HG03432 (cell line): Measurements from ENCODE around the gene NKRF.

Source experiments
- ATAC-seq: cut with Tn5 transposase; IDR thresholded peaks from one replicate; pipeline ENCODE4 v1.9.1; 2021; ENCODE audit warnings: mild to moderate bottlenecking, moderate library complexity; ENCODE audit not compliant: unreplicated experiment

The NKRF gene

GRCh38 chrX:119617517-119618164 is 11.4 kb upstream of the NKRF start:
- peak; percentile 55 for ATAC-seq

- ATAC-seq = no peak
Measured at GRCh38 chrX:119614776-119615175, 8.6 kb upstream of the NKRF start.

GRCh38 chrX:119607018-119607389 is 780 bp upstream of the NKRF start:
- no peak for ATAC-seq

- ATAC-seq = peak; percentile 41
Measured at GRCh38 chrX:119605464-119606279, 552 bp downstream of the NKRF start.

GRCh38 chrX:119604766-119605463 is 1.3 kb downstream of the NKRF start:
- no peak for ATAC-seq

GRCh38 chrX:119602701-119603255 is 3.4 kb downstream of the NKRF start:
- ATAC-seq = no peak

- ATAC-seq = no peak
Measured at GRCh38 chrX:119589810-119590209, 16.4 kb downstream of the NKRF start.

- ATAC-seq = no peak
Measured at GRCh38 chrX:119583431-119584059, 22.7 kb downstream of the NKRF start.

GRCh38 chrX:119579414-119579813 is 26.8 kb downstream of the NKRF start:
- ATAC-seq = no peak

GRCh38 chrX:119574394-119575266 is 31.6 kb downstream of the NKRF start, which contains the start of gene UBE2A:
Gene UBE2A (plus strand): TSS chrX:119574563. CDS start chrX:119574712, 149 bp downstream.
- ATAC-seq = peak; percentile 87

GRCh38 chrX:119573840-119574393 is 32.3 kb downstream of the NKRF start:
- ATAC-seq = peak; percentile 12

- no peak for ATAC-seq
Measured at GRCh38 chrX:119573222-119573621, 33.0 kb downstream of the NKRF start.

- no peak for ATAC-seq
Measured at GRCh38 chrX:119570351-119570835, 35.8 kb downstream of the NKRF start.

GRCh38 chrX:119565107-119565663 is 41.0 kb downstream of the NKRF start, which contains the start of gene STEEP1:
Gene STEEP1 (minus strand): TSS chrX:119565409. CDS start chrX:119565355, 54 bp downstream.
- peak; percentile 94 for ATAC-seq

GRCh38 chrX:119552508-119552907 is 53.7 kb downstream of the NKRF start:
- ATAC-seq = no peak

- peak; percentile 56 for ATAC-seq
Measured at GRCh38 chrX:119549327-119550016, 56.8 kb downstream of the NKRF start.

- no peak for ATAC-seq
Measured at GRCh38 chrX:119541188-119541587, 65.0 kb downstream of the NKRF start.

- ATAC-seq = no peak
Measured at GRCh38 chrX:119539872-119540271, 66.4 kb downstream of the NKRF start.
